Heart right ventricle (tissue), 16 donors: ENCODE data around the gene ABI3. TPM values are rescaled to one million over a fixed set of nuclear protein-coding genes. Genes with fewer than 3 reads are reported as not detected.
A peak's percentile ranks its signal among the peaks of the same experiment; 100 is the strongest.

Source experiments
- ATAC-seq, 8 donors: fragments of 200-7000 bp; cut with Tn5 transposase; one replicate each; pipeline ENCODE4 v1.9.1; 2020; ENCODE audit warnings: mild to moderate bottlenecking in 8 of 8, moderate library complexity in 8 of 8, moderate number of reproducible peaks in 1 of 8
- DNase-seq, 2 donors: peaks; one replicate each; pipeline ENCODE4 v3.0.0-alpha.2; 2020
- H3K27ac ChIP-seq, 10 donors: fragments of 200-600 bp; sonication (generic) in 2 of 10; one replicate each; pipeline versions ENCODE4 v1.5.0 to v1.8.0; 2020 to 2022; ENCODE audit warnings: mild to moderate bottlenecking in 3 of 10
- H3K27me3 ChIP-seq, 7 donors: fragments of 200-600 bp; one replicate each; pipeline ENCODE4 v1.8.0; 2021 to 2022; ENCODE audit warnings: mild to moderate bottlenecking in 2 of 7
- H3K36me3 ChIP-seq, 9 donors: fragments of 200-600 bp; sonication (generic) in 1 of 9; one replicate each; pipeline versions ENCODE4 v1.5.0 to v1.8.0; 2020 to 2022; ENCODE audit warnings: mild to moderate bottlenecking in 2 of 9
- H3K4me1 ChIP-seq, 9 donors: fragments of 200-600 bp; sonication (generic) in 1 of 9; one replicate each; pipeline versions ENCODE4 v1.5.0 to v1.8.0; 2020 to 2022; ENCODE audit warnings: mild to moderate bottlenecking in 4 of 9
- H3K4me3 ChIP-seq, 10 donors: fragments of 200-600 bp; sonication (generic) in 2 of 10; one replicate each; pipeline versions ENCODE4 v1.5.0 to v1.8.0; 2020 to 2022; ENCODE audit warnings: mild to moderate bottlenecking in 7 of 10, moderate library complexity in 2 of 10
- H3K9me3 ChIP-seq, 11 donors: fragments of 200-600 bp in 10 of 11; sonication (generic) in 2 of 11; one replicate each; pipeline versions ENCODE4 v1.5.0 to v1.8.0; 2013 to 2022; ENCODE audit warnings: mild to moderate bottlenecking in 2 of 11, control low read depth in 1 of 11, moderate library complexity in 1 of 11
- CTCF ChIP-seq, 9 donors: fragments of 200-600 bp; sonication (generic) in 2 of 9; IDR thresholded peaks; one replicate each; pipeline versions ENCODE4 v1.5.0 to v1.8.0; 2021 to 2022; ENCODE audit warnings: antibody characterized with exemption in 9 of 9, mild to moderate bottlenecking in 5 of 9, moderate library complexity in 1 of 9
- WGBS, 2 donors: extraction: QIAGEN DNeasy Blood & Tissue Kit; methylation state at CpG; one replicate each; pipeline ENCODE4 v1.1.7; 2013; ENCODE audit warnings: inconsistent platforms in 1 of 2; 5-methylcytosine and 5-hydroxymethylcytosine counted together
- intact Hi-C, 10 donors: fragments of 100-400 bp; cut with DNase I; formaldehyde crosslinking; loops; one replicate each; pipeline versions ENCODE4 v1.11.1 to v1.14.2; 2022
- polyA plus RNA-seq, 2 donors: library from polyadenylated mRNA; stranded (reverse); fragments of 200-250 nt; gene quantifications; one replicate each; pipeline ENCODE4 v1.2.3, GENCODE V29; 2013
- total RNA-seq, 10 donors: library from RNA; stranded (reverse); fragmentation: NEBNext Ultra II Directional in 3 of 10; extraction: Animal tissue kit (Norgen Biotek cat#: 25700) in 3 of 10; gene quantifications; one replicate each; pipeline versions ENCODE4 v1.2.1 to v1.2.4, GENCODE V29; 2021 to 2023
- donor health status: Arrhythmogenic right ventricular cardiomyopathy.
- donor health status: ischemic (EF 13 %, LVEDD 7.1; RV severe dilation, severe dysfunction).
- donor health status: healthy with polysubstance abuse.
- donor health status: DM: no; HTN: yes; CAD: no.
- donor health status: DM: no; HTN: no; CAD: no.
- donor health status: ischemic (EF 25% LVEDD 6.9; RV normal size, moderate dysfunction).
- donor health status: ischemic (EF 25% LVEDD 5.7; RV mildly dilated, moderate dysfunction).
- donor health status: healthy.
- donor health status: DM: yes; HTN: yes; CAD: no.
- donor health status: Ischemic cardiomyopathy.
- donor health status: ischemic (EF 35%, LVEDD 5.7; RV mildly dilated, moderate dysfunction).
- donor health status: nonischemic (EF 11% LVEDD 7.7; RV severe dilation, severe dysfunction).
- donor health status: DM: yes; HTN: yes; CAD: no.
- donor health status: PGD.
- donor health status: ischemic (EF 29% LVEDD 5.4; RV normal size, mild dysfunction).
- donor health status: nonischemic (EF 23%, LVEDD 6.1; RV moderate dilation, normal function).

ABI3 gene
- total and polyA plus RNA-seq, 12 donors, result 2.3 to 10.8 (median 5.1) TPM

DNA sequence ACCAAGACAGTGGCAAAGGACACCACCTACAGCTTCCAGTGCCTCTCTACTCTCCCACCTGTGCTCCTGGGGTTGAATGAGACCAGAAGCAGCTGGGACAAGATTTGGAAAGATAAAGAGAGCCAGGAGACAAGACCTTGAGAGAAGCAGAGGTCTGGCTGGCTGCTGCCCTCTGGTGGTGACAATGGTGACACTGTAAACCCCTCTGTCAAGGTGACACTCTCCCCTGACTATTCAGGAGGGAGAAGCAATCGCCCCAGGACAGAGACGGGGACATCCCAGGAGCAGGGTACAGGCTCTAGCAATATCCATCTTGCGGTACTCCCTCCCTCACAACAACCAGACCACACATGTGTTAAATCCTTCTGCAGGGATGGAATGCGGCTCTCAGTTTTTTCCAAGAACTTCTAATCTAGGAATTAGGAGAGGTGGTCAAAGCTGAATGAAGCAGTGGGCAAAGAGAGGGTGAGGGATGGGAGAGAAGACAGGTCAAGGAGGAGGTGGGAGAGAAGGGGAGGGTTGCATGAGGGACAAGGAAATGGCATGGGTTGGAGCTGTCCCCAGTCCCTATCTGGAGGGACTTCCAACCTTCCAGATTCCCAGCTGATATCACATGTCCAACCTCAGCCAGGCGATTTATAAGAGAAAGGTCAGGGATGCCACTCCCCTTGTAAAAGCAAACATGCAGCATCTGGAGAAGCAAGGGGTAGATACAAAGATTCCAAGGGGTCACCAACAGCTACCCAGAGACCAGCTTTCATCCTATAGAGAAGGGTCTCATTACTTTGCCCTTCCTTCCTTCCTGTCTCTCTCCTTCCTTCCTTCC is 17.1 kb downstream of the ABI3 start:
- Histone ChIP-seq H3K27ac (no peak overlapping the region), H3K27me3 (peaks cover 0 to 60% (median 35%) of the 10 kb centered on the region in 7 donors), H3K4me3 (no peak overlapping the region), H3K4me1 (peaks cover 2 to 55% (median 36%) of the 10 kb centered on the region in 9 donors), H3K9me3 (no peaks in the 10 kb centered on the region), H3K36me3 (peaks cover 0 to 4% (median 0%) of the 10 kb centered on the region in 9 donors)
- peak; percentile 24 to 51 (median 46) for ATAC-seq
- intact Hi-C loops, result loop anchor here in 9 of 10 donors (2.0 to 10.0 kb wide), 9 partner anchors 35 to 167 kb away; no protein-coding TSS in a partner anchor
- peak; percentile 76 to 91 (median 84) for TF ChIP-seq CTCF (IDR thresholded peaks at IDR 0.05)
- peak; percentile 74 to 77 for DNase-seq
- WGBS, 2 donors, result 22 to 27% methylated on average over 5 of the region's 5 CpGs

GRCh38 chr17:49229076-49229804 is 18.7 kb downstream of the ABI3 start:
- 65 to 69% methylated on average over 6 of the region's 6 CpGs for WGBS, 2 donors
- Histone ChIP-seq H3K4me3 (peak overlapping the region in 5 of 10 donors; percentile 61 to 75 (median 68)), H3K36me3 (no peaks in the 10 kb centered on the region), H3K27ac (no peak overlapping the region), H3K4me1 (peaks cover 2 to 40% (median 23%) of the 10 kb centered on the region in 9 donors), H3K27me3 (peaks cover 0 to 46% (median 20%) of the 10 kb centered on the region in 7 donors), H3K9me3 (no peaks in the 10 kb centered on the region)
- ATAC-seq, result no peak
- DNase-seq, result no peak
- intact Hi-C loops, result loop anchor here in 8 of 10 donors (2.0 to 10.0 kb wide), 7 partner anchors 37 to 166 kb away; no protein-coding TSS in a partner anchor
- TF ChIP-seq CTCF (IDR thresholded peaks at IDR 0.05), result no peak

DNA sequence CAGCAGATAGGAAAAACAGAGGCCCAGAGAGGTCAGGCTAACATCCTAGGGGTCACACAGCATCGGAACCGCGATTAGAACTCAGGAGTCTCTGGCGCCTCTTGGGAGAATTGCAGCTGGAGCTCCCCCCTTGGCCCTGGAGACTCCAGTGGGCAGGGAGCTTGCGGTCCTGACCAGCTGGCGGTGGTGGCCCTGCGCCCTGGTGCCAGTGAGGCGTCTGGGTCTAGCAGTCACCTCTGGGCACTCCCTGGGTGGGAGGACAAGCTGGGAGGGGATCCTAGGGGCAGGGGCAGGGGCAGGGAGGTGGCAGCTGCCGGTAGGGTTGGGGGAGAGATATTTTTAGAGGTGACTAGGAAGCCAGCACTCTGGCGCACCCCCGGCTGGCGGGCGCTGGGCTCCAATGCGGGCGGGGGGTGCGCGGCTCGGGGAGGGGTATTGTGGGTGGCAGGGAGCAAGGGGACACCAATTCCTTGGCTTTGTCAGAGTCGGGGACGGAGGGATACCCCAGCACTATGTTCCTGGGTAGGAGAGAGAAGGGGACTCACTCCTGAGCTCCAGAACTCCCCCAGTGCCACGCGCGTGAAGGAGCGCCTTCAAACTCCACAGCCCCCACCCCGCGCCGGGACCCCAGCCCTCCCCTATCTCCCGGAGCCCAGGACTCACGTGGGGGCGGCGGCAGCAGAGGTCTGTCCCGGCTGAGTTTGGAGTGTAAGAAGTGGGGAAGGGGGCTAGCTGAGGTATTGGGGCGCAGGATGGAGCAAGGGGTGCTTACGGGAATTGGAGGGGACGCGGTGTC is 19.5 kb downstream of the ABI3 start:
- DNase-seq (peak in 1 of 2 donors; percentile 26), ATAC-seq (peak; percentile 4 to 48 (median 12))
- no peak for TF ChIP-seq CTCF (IDR thresholded peaks at IDR 0.05)
- Histone ChIP-seq H3K4me1 (peaks cover under 1 to 33% (median 16%) of the 10 kb centered on the region in 9 donors), H3K27ac (peak overlapping the region in 5 of 10 donors; percentile 32 to 77 (median 55)), H3K36me3 (no peaks in the 10 kb centered on the region), H3K9me3 (no peaks in the 10 kb centered on the region), H3K4me3 (peak overlapping the region; percentile 42 to 75 (median 62)), H3K27me3 (peaks cover 0 to 38% (median 12%) of the 10 kb centered on the region in 7 donors)
- intact Hi-C loops, result loop anchor here in 8 of 10 donors (2.0 to 10.0 kb wide), 7 partner anchors 38 to 165 kb away; no protein-coding TSS in a partner anchor
- 6 to 7% methylated on average over 35 to 36 of the region's 36 CpGs for WGBS, 2 donors
